ENCODE results near the gene PDAP1. TPM values are rescaled to one million over a fixed set of nuclear protein-coding genes. Genes with fewer than 3 reads are reported as not detected.

The PDAP1 gene
- total and polyA plus RNA-seq, 2 of the 13 experiments (the other 11 are each of a cell fraction or from before 2014, with no cell fraction given): 13.0 to 100 TPM

DNA sequence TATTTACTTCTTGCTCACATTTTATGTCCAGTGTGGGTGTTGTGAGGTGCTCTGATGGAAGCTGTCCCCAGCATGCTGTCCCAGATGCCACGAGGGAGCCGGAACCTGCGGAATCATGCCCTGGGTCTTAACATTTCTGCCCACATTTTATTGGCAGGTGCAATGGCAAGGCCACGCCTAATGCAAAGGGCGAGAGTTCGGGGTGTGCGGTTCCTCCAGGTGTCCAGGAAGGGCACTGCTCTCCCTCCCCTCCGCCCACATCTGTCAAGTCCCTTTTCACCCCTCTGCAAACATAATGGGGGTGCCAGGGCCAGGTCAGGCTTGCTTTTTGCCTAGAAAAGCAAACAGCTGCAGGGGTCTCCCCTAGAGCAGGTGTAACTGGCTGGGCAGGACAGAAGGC is 16.4 kb downstream of the PDAP1 start:
- intact Hi-C loops (cut with micrococcal nuclease; ENCODE audit: unreplicated experiment) (no loop called here), in situ Hi-C loops (cut with HindIII; ENCODE audit: extremely low pct_ligation_motif_present, low pct_unique_long_range_greater_than_20kb) (no loop called here)
- FAIRE-seq: no peak
- H3K9ac ChIP-seq (ENCODE audit: insufficient read depth, low read depth, low read length): no peak overlapping the region
- no peak for DNase-seq (ENCODE audit: low spot score)
- no peak for ATAC-seq
- CTCF ChIA-PET (ENCODE audit: low intra/inter-chr PET ratio, low total read pairs): no interaction called here
- H3K9me3 ChIP-seq (ENCODE audit: low read length): no peaks in the 10 kb centered on the region
- H3K36me3 ChIP-seq (replicated peaks in 1 of 2; ENCODE audit: control insufficient read depth in 1 of 2, insufficient read depth in 2 of 2, low read length in 2 of 2): peaks cover 21 to 64% of the 10 kb centered on the region in 2 experiments
- no peaks in the 10 kb centered on the region for H3K27me3 ChIP-seq (ENCODE audit: control insufficient read depth in 1 of 2, insufficient read depth in 2 of 2, low read length in 2 of 2)
- WGBS (ENCODE audit: low lambda C conversion rate): 92% methylated on average over 8 of the region's 8 CpGs
- no peaks in the 10 kb centered on the region for H3K79me2 ChIP-seq (ENCODE audit: insufficient read depth, low read length)
- TF ChIP-seq, protein P1, sequence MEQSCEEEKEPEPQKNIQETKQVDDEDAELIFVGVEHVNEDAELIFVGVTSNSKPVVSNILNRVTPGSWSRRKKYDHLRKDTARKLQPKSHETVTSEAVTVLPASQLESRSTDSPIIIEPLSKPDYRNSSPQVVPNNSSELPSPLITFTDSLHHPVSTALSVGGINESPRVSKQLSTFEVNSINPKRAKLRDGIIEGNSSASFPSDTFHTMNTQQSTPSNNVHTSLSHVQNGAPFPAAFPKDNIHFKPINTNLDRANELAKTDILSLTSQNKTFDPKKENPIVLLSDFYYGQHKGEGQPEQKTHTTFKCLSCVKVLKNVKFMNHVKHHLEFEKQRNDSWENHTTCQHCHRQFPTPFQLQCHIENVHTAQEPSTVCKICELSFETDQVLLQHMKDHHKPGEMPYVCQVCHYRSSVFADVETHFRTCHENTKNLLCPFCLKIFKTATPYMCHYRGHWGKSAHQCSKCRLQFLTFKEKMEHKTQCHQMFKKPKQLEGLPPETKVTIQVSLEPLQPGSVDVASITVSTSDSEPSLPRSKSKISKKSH (CRISPR knock-in tag; IDR thresholded peaks at IDR 0.05; ENCODE audit: borderline replicate concordance): no peak
- no peak for TF ChIP-seq ZNF775 (CRISPR knock-in tag; IDR thresholded peaks at IDR 0.05; ENCODE audit: borderline replicate concordance)
- TF ChIP-seq POLR2A (IDR thresholded peaks at IDR 0.05; ENCODE audit: insufficient read depth in 1 of 2, low read depth in 2 of 2, low read length in 2 of 2): peak in 1 of 2 experiments; percentile 13; a peak in 1 of 4 replicates
- 0 out of 2 replicates have a peak, but pooled peaks have one; percentile 29 for TF ChIP-seq POLR2G (IDR thresholded peaks at IDR 0.05; ENCODE audit: low read depth, low read length)
- no peak for TF ChIP-seq KAT2B (IDR thresholded peaks at IDR 0.05; ENCODE audit: borderline replicate concordance, low read depth, low read length)
- no peak overlapping the region for H3K4me2 ChIP-seq (ENCODE audit: low read depth, low read length)
- no peaks in the 10 kb centered on the region for H4K20me1 ChIP-seq (ENCODE audit: insufficient read depth, low read length)
- POLR2A ChIA-PET: no interaction called here
- H3K4me3 ChIP-seq (replicated peaks in 1 of 3; ENCODE audit: insufficient read depth in 1 of 3, low read depth in 2 of 3, low read length in 3 of 3): no peak overlapping the region
- H3K27ac ChIP-seq (ENCODE audit: extremely low read length, insufficient read depth, low read length): no peak overlapping the region
- H3K4me1 ChIP-seq (ENCODE audit: insufficient read depth, low read length): no peaks in the 10 kb centered on the region
- H2AFZ ChIP-seq (ENCODE audit: low read length): no peak overlapping the region
- BruUV-seq (replicated peaks): no TSS peak

DNA sequence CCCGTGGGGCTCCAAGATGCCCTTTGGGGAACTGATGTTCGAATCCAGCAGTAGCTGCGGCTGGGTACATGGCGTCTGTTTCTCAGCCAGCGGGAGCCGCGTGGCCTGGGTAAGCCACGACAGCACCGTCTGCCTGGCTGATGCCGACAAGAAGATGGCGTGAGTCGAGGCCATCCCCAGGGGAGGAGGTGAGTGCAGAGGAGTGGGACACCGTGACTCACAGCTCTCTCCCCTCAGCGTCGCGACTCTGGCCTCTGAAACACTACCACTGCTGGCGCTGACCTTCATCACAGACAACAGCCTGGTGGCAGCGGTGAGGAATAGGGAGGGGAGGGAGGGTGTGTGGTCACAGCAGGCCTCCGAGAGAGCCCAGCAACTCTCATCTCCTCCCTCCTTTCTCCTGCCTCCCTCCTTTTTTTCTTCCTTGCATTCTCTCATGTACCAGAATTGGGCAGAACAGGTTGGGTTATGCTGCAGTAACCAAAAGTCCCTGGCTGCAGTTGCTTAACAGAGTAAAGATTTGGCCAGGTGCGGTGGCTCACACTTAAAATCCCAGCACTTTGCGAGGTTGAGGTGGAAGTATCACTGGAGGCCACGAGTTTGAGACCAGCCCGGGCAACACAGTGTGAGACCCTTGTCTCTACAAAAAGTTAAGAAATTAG is 17.3 kb downstream of the PDAP1 start:
- in situ Hi-C loops (cut with HindIII; ENCODE audit: extremely low pct_ligation_motif_present, low pct_unique_long_range_greater_than_20kb): no loop called here
- POLR2A ChIA-PET: no interaction called here
- TF ChIP-seq AGO2 (optimal IDR thresholded peaks at IDR 0.05; ENCODE audit: low read depth, low read length) (peak; percentile 83), ZNF12 (CRISPR knock-in tag; IDR thresholded peaks at IDR 0.05) (peak; percentile 46; the same call in 1 of the 2 replicates)
- TF ChIP-seq, protein P2, sequence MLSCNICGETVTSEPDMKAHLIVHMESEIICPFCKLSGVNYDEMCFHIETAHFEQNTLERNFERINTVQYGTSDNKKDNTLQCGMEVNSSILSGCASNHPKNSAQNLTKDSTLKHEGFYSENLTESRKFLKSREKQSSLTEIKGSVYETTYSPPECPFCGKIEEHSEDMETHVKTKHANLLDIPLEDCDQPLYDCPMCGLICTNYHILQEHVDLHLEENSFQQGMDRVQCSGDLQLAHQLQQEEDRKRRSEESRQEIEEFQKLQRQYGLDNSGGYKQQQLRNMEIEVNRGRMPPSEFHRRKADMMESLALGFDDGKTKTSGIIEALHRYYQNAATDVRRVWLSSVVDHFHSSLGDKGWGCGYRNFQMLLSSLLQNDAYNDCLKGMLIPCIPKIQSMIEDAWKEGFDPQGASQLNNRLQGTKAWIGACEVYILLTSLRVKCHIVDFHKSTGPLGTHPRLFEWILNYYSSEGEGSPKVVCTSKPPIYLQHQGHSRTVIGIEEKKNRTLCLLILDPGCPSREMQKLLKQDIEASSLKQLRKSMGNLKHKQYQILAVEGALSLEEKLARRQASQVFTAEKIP (CRISPR knock-in tag; IDR thresholded peaks at IDR 0.05; ENCODE audit: borderline replicate concordance): no peak
- TF ChIP-seq, protein P3, sequence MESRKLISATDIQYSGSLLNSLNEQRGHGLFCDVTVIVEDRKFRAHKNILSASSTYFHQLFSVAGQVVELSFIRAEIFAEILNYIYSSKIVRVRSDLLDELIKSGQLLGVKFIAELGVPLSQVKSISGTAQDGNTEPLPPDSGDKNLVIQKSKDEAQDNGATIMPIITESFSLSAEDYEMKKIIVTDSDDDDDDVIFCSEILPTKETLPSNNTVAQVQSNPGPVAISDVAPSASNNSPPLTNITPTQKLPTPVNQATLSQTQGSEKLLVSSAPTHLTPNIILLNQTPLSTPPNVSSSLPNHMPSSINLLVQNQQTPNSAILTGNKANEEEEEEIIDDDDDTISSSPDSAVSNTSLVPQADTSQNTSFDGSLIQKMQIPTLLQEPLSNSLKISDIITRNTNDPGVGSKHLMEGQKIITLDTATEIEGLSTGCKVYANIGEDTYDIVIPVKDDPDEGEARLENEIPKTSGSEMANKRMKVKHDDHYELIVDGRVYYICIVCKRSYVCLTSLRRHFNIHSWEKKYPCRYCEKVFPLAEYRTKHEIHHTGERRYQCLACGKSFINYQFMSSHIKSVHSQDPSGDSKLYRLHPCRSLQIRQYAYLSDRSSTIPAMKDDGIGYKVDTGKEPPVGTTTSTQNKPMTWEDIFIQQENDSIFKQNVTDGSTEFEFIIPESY (CRISPR knock-in tag; IDR thresholded peaks at IDR 0.05): peak; percentile 81

More for the DNA sequence above, 17.3 kb downstream of the PDAP1 start:
- intact Hi-C loops (cut with micrococcal nuclease; ENCODE audit: unreplicated experiment): no loop called here
- H3K27me3 ChIP-seq (ENCODE audit: control insufficient read depth in 1 of 2, insufficient read depth in 2 of 2, low read length in 2 of 2): no peaks in the 10 kb centered on the region
- H3K36me3 ChIP-seq (replicated peaks in 1 of 2; ENCODE audit: control insufficient read depth in 1 of 2, insufficient read depth in 2 of 2, low read length in 2 of 2): peaks cover 21 to 66% of the 10 kb centered on the region in 2 experiments
- no peak overlapping the region for H3K4me3 ChIP-seq (replicated peaks in 1 of 3; ENCODE audit: insufficient read depth in 1 of 3, low read depth in 2 of 3, low read length in 3 of 3)
- no peaks in the 10 kb centered on the region for H3K79me2 ChIP-seq (ENCODE audit: insufficient read depth, low read length)
- BruUV-seq (replicated peaks): no TSS peak
- 97% methylated on average over 18 of the region's 23 CpGs for WGBS (ENCODE audit: low lambda C conversion rate)
- no peak overlapping the region for H2AFZ ChIP-seq (ENCODE audit: low read length)
- FAIRE-seq: no peak
- H3K9me3 ChIP-seq (ENCODE audit: low read length): no peaks in the 10 kb centered on the region
- no peak overlapping the region for H3K27ac ChIP-seq (ENCODE audit: extremely low read length, insufficient read depth, low read length)
- no peak for DNase-seq (ENCODE audit: low spot score)
- H4K20me1 ChIP-seq (ENCODE audit: insufficient read depth, low read length): no peaks in the 10 kb centered on the region
- no peak overlapping the region for H3K9ac ChIP-seq (ENCODE audit: insufficient read depth, low read depth, low read length)
- CTCF ChIA-PET (ENCODE audit: low intra/inter-chr PET ratio, low total read pairs): no interaction called here
- no peak overlapping the region for H3K4me2 ChIP-seq (ENCODE audit: low read depth, low read length)
- no peaks in the 10 kb centered on the region for H3K4me1 ChIP-seq (ENCODE audit: insufficient read depth, low read length)
- no peak for ATAC-seq
